ENCODE data around the gene CFAP73.

DNA sequence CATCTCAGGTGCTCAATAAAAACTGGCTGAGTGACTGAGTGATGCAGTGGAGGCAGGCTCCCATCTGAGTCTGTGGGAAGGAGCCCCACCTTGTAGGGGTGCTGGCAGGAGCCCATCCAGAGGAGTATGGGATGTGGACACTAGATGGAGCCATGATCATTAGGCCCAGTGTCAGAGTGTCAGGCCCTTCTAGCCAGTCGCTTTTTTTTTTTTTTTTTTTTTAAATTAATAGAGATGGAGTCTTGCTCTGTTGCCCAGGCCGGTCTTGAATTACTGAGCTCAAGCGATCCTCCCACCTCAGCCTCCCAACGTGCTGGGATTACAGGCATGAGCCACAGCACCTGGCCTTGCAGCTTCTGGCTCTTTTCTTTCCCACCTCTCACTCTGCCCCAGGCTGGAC is 47.5 kb downstream of the CFAP73 start:
- no peak for TF ChIP-seq POLR2A (IDR thresholded peaks at IDR 0.05; ENCODE audit: borderline replicate concordance, extremely low read depth, insufficient read depth, insufficient read length)
- no peak for TF ChIP-seq SRF (IDR thresholded peaks at IDR 0.05; ENCODE audit: low read depth)

All from HCT116 (cell line).